ENCODE measurements around the gene BPGM. TPM values are rescaled to one million over a fixed set of nuclear protein-coding genes. Genes with fewer than 3 reads are reported as not detected.

Gene BPGM
- total RNA-seq: 15.2 and 20.1 TPM in 2 replicates

DNA sequence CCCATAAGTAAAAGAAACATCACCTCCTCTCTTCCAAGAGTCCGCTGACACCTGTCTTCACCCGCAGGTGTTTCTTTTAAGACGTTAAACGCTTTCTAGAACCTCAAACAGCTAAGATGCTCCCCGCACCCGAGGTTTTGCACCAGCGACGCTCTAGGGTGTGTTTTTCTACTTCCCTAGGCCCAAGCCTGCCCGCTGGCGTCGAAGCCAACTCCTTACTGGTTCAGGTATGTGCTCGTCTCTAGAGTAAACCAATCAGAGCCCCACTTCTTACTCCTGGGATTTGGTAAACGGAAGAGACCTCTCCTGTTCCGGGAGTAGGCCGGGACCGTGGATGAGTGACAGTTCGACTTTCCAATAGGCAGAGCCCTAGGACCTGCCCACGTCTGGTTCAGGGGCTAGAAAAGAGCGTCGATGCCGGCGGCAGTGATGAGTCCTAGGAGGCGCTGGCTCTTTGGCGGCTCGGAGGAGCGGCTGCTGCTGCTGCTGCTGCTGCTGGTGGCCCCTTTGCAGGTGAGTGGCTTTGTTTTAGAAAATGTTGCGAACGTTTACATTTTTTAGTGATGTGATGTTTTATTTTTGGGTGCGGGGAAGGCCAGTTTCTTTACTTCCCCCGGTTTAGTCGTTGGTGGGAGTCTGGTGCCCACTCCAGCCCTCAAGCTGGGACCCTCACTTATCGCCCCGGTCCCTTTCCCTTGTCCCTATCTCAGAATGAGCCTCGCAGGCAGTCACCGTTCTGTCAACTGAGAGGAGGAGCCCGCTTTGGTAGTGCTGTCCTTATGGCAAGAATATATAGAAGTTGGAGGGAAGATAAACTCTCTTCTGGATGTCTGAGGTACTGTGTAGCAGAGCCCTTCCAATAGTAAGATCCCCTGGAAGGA is at the start of gene BPGM:
Gene BPGM (plus strand): TSS at position 429 of the 881 bp plus-strand sequence. CDS start 14,655 bp downstream, outside the sequence.

Other genes starting within 250 kb of the BPGM start
- 59.9 and 66.2 TPM in 2 replicates for gene AKR1B1, start 187.8 kb upstream of the BPGM start, total RNA-seq
- not detected in 2 replicates for gene AKR1B10, start 119.3 kb upstream of the BPGM start, total RNA-seq
- gene AKR1B15, start 97.7 kb upstream of the BPGM start, total RNA-seq: not detected in 2 replicates
- 135 and 315 TPM in 2 replicates for gene CALD1, start 132.8 kb downstream of the BPGM start, total RNA-seq

Measured in bladder microvascular endothelial cell (primary cell).